Loucy (cell line): ENCODE results near the gene UNC5B.

Experiments used
- EZH2phosphoT487 ChIP-seq: fragments of 200-600 bp; IDR thresholded peaks from 2 replicates; pipeline ENCODE4 v1.6.1; 2018; ENCODE audit warnings: antibody characterized with exemption, mild to moderate bottlenecking, moderate library complexity, borderline replicate concordance
- TF ChIP-seq, protein P1 (sequence below): fragments of 200-600 bp; sonication (generic); conservative IDR thresholded peaks from 2 replicates; pipeline ENCODE4 v1.5.1; 2014; ENCODE audit warnings: mild to moderate bottlenecking, antibody characterized with exemption, low read length

DNA sequence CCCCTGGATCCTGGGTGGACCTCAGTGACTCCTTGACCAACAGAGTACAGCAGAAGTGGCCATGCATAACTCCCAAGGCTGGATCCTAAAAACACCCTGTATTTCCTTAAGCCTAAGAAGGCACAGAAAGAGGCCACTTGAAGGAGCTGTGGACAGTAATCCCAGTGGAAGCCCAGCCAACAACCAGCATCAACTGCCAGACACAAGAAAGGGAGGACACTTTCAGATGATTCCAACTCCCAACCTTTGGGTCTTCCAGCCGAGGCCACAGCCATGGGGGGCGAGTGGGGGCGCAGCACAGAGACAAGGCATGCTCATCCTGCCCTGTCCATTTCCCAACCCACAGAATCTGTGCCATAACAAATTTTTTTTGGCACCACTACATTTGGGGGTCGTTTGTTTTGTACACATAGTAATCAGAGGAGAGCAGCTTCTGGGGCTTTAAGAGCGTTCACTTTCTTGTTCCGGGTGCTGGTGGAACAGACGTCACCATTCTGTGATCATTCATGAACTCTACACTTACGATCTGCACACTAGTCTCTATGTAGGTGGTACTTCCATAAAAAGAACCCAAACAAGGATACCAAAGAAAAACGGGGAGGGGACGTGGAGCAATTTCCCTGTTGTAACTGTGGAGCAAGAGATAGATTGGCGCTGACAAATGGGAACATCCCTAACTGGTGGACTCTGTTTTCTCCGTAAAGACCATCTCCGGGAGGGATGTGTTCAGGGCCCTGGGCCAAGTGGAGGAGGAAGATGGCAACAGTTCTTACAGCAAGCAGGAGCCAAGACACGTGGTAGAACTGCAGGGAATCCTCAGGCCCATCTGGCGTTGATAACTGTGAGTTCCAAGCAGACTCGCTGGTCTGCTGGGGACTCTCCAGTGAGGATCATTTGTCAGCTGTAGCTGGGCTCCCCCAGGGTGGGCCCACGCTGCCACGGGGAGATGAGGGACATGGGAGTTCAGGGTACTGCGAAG, 100.7 kb downstream of the UNC5B start:
- TF ChIP-seq, protein P1, sequence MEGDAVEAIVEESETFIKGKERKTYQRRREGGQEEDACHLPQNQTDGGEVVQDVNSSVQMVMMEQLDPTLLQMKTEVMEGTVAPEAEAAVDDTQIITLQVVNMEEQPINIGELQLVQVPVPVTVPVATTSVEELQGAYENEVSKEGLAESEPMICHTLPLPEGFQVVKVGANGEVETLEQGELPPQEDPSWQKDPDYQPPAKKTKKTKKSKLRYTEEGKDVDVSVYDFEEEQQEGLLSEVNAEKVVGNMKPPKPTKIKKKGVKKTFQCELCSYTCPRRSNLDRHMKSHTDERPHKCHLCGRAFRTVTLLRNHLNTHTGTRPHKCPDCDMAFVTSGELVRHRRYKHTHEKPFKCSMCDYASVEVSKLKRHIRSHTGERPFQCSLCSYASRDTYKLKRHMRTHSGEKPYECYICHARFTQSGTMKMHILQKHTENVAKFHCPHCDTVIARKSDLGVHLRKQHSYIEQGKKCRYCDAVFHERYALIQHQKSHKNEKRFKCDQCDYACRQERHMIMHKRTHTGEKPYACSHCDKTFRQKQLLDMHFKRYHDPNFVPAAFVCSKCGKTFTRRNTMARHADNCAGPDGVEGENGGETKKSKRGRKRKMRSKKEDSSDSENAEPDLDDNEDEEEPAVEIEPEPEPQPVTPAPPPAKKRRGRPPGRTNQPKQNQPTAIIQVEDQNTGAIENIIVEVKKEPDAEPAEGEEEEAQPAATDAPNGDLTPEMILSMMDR = no peak
- no peak for TF ChIP-seq EZH2phosphoT487
